HepG2 (cell line): ENCODE results near the gene ACTN4. TPM values are rescaled to one million over a fixed set of nuclear protein-coding genes. Genes with fewer than 3 reads are reported as not detected.

ENCODE experiments used
- CENPT ChIP-seq: sonication (generic); formaldehyde crosslinking; IDR thresholded peaks from 2 replicates; pipeline ENCODE4 v1.8.0; 2022; ENCODE audit warnings: low read depth, mild to moderate bottlenecking, moderate library complexity, missing genetic modification reagents
- EED ChIP-seq: sonication (generic); formaldehyde crosslinking; IDR thresholded peaks from 2 replicates; pipeline ENCODE4 v1.5.0; 2020; ENCODE audit warnings: mild to moderate bottlenecking, missing genetic modification reagents
- FOXA3 ChIP-seq: IDR thresholded peaks from 2 replicates; pipeline ENCODE4 v1.6.1; 2016; ENCODE audit warnings: missing genetic modification reagents, missing compliant biosample characterization
- FOXK1 ChIP-seq: sonication (generic); formaldehyde crosslinking; IDR thresholded peaks from 2 replicates; pipeline ENCODE4 v1.4.0; 2020; ENCODE audit warnings: low read depth, missing genetic modification reagents, borderline replicate concordance
- HNF4A ChIP-seq: sonication (generic); formaldehyde crosslinking; IDR thresholded peaks from 2 replicates; pipeline ENCODE4 v1.4.0; 2020; ENCODE audit warnings: missing genetic modification reagents
- KLF13 ChIP-seq: sonication (generic); formaldehyde crosslinking; IDR thresholded peaks from 2 replicates; pipeline ENCODE4 v1.4.0; 2020; ENCODE audit warnings: mild to moderate bottlenecking, missing genetic modification reagents
- MED8 ChIP-seq: sonication (generic); formaldehyde crosslinking; IDR thresholded peaks from 2 replicates; pipeline ENCODE4 v1.8.1; 2023; ENCODE audit warnings: mild to moderate bottlenecking, missing genetic modification reagents; ENCODE audit not compliant: insufficient replicate concordance
- MYC ChIP-seq: sonication (generic); formaldehyde crosslinking; IDR thresholded peaks from 2 replicates; pipeline ENCODE4 v1.9.0; 2021; ENCODE audit warnings: missing genetic modification reagents, borderline replicate concordance
- NFRKB ChIP-seq: fragments of 450-650 bp; IDR thresholded peaks from 2 replicates; pipeline ENCODE4 v1.6.1; 2017
- PAX8 ChIP-seq: sonication (generic); formaldehyde crosslinking; IDR thresholded peaks from 2 replicates; pipeline ENCODE4 v1.8.0; 2022; ENCODE audit warnings: mild to moderate bottlenecking, missing genetic modification reagents, borderline replicate concordance
- PCBP1 ChIP-seq: fragments of 200-400 bp; formaldehyde crosslinking; IDR thresholded peaks from 2 replicates; pipeline ENCODE4 v1.6.1; 2017; ENCODE audit warnings: mild to moderate bottlenecking, low read depth, low read length, borderline replicate concordance
- RBFOX2 ChIP-seq: fragments of 200-400 bp; formaldehyde crosslinking; IDR thresholded peaks from 2 replicates; pipeline ENCODE4 v1.6.1; 2017; ENCODE audit warnings: low read depth, mild to moderate bottlenecking, low read length
- SMYD3 ChIP-seq: sonication (generic); formaldehyde crosslinking; IDR thresholded peaks from 2 replicates; pipeline ENCODE4 v1.8.1; 2023; ENCODE audit warnings: mild to moderate bottlenecking, missing genetic modification reagents
- TSC22D2 ChIP-seq: sonication (generic); formaldehyde crosslinking; IDR thresholded peaks from 2 replicates; pipeline ENCODE4 v1.5.1; 2020; ENCODE audit warnings: missing genetic modification reagents, mild to moderate bottlenecking, borderline replicate concordance
- WIZ ChIP-seq: sonication (generic); formaldehyde crosslinking; IDR thresholded peaks from 2 replicates; pipeline ENCODE4 v1.5.1; 2020; ENCODE audit warnings: mild to moderate bottlenecking, missing genetic modification reagents
- ZNF224 ChIP-seq: sonication (generic); formaldehyde crosslinking; IDR thresholded peaks from 2 replicates; pipeline ENCODE4 v1.5.0; 2020; ENCODE audit warnings: mild to moderate bottlenecking, missing genetic modification reagents
- ZNF274 ChIP-seq: sonication (generic); formaldehyde crosslinking; IDR thresholded peaks from 2 replicates; pipeline ENCODE4 v1.5.1; 2020; ENCODE audit warnings: mild to moderate bottlenecking, missing genetic modification reagents
- ZNF292 ChIP-seq: sonication (generic); formaldehyde crosslinking; IDR thresholded peaks from 2 replicates; pipeline ENCODE4 v1.8.1; 2022; ENCODE audit warnings: mild to moderate bottlenecking, low read depth, missing genetic modification reagents, borderline replicate concordance
- ZNF564 ChIP-seq: sonication (generic); formaldehyde crosslinking; IDR thresholded peaks from 2 replicates; pipeline ENCODE4 v1.8.1; 2023; ENCODE audit warnings: mild to moderate bottlenecking, missing genetic modification reagents
- ZNF644 ChIP-seq: IDR thresholded peaks from 2 replicates; pipeline ENCODE4 v1.6.1; 2016; ENCODE audit warnings: low read depth
- ZNF768 ChIP-seq: sonication (generic); formaldehyde crosslinking; IDR thresholded peaks from 2 replicates; pipeline ENCODE4 v1.4.0; 2020; ENCODE audit warnings: missing genetic modification reagents
- ZNF776 ChIP-seq: sonication (generic); formaldehyde crosslinking; IDR thresholded peaks from 2 replicates; pipeline ENCODE4 v1.4.0; 2020; ENCODE audit warnings: mild to moderate bottlenecking, missing genetic modification reagents
- ZSCAN30 ChIP-seq: sonication (generic); formaldehyde crosslinking; IDR thresholded peaks from 2 replicates; pipeline ENCODE4 v1.5.0; 2020; ENCODE audit warnings: mild to moderate bottlenecking, missing genetic modification reagents
- polyA plus RNA-seq, 8 experiments: library from polyadenylated mRNA; depleted of rRNA in 3 of 8; stranded (reverse) in 7 of 8; unstranded in 1 of 8; fragments of >200 nt; fragmentation: Illumina TruSeq in 4 of 8; extraction: Trizol in 4 of 8; gene quantifications; 2 replicates each; pipeline versions ENCODE4 v1.2.1 to v1.2.3, GENCODE V29; 2011 to 2016; ENCODE audit warnings: low read depth in 4 of 8, missing spikeins in 1 of 8, mixed read lengths in 1 of 8; ENCODE audit not compliant: insufficient read depth in 1 of 8
- total RNA-seq, 5 experiments: library from RNA; depleted of rRNA; stranded (reverse); fragments of >200 nt; fragmentation: Illumina TruSeq; extraction: Trizol; gene quantifications; 2 replicates each; pipeline ENCODE4 v1.2.3, GENCODE V29; 2016; ENCODE audit warnings: low read depth in 1 of 5
- TF ChIP-seq, protein P1 (sequence below): sonication (generic); formaldehyde crosslinking; IDR thresholded peaks from 2 replicates; pipeline ENCODE4 v1.8.0; 2022; ENCODE audit warnings: missing genetic modification reagents, mild to moderate bottlenecking, inconsistent platforms, borderline replicate concordance
- TF ChIP-seq, protein P2 (sequence below): sonication (generic); formaldehyde crosslinking; IDR thresholded peaks from 2 replicates; pipeline ENCODE4 v1.5.0; 2020; ENCODE audit warnings: missing genetic modification reagents
- TF ChIP-seq, protein P3 (sequence below): sonication (generic); formaldehyde crosslinking; conservative IDR thresholded peaks from 2 replicates; pipeline ENCODE4 v1.8.0; 2022; ENCODE audit warnings: missing genetic modification reagents
- TF ChIP-seq, protein P4 (sequence below): sonication (generic); formaldehyde crosslinking; IDR thresholded peaks from 2 replicates; pipeline ENCODE4 v1.5.0; 2020; ENCODE audit warnings: mild to moderate bottlenecking, missing genetic modification reagents

Gene ACTN4
- total and polyA plus RNA-seq, 2 of the 13 experiments (the other 11 are each of a cell fraction or from before 2014, with no cell fraction given): 171 to 192 TPM

DNA sequence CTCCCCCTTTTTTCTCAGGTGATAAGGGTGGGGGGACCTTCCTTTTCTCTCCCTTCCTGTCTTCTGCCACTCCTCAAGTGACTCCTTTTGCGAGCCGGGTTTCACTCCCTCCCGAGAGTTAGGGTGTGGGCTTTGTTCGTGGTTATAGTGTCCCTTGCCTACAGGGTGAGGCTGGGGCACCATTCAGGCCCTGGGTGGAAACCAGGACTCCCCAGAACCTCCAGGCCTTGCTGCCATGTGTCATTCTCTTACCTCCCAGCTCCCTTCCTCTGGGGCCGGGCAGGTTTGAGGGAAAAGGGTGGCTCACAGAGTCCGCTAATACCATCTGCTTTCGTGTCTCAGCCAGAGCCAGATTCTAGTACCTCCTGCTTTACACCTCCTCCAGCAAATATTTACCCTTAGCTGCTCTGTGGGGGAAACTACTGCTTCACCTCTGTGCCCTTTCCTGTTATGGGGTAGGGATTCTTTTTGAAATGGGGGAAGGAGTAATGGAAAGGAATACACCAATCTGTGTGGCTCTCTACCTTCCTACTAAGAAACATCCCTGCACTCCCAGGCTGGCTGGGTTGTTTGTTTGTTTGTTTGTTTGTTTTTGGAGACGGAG, 2.8 kb downstream of the ACTN4 start (continued):
- TF ChIP-seq, protein P1, sequence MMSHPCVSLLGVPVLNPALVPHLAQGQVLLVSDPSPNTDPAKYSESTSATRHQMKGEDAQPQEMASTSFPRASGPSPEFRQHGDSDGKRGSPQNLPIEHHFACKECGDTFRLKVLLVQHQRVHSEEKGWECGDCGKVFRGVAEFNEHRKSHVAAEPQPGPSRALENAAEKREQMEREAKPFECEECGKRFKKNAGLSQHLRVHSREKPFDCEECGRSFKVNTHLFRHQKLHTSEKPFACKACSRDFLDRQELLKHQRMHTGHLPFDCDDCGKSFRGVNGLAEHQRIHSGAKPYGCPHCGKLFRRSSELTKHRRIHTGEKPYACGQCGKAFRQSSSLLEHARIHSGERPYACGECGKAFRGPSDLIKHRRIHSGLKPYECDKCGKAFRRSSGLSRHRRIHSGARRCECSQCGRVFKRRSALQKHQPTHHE: no peak
- TF ChIP-seq, protein P2, sequence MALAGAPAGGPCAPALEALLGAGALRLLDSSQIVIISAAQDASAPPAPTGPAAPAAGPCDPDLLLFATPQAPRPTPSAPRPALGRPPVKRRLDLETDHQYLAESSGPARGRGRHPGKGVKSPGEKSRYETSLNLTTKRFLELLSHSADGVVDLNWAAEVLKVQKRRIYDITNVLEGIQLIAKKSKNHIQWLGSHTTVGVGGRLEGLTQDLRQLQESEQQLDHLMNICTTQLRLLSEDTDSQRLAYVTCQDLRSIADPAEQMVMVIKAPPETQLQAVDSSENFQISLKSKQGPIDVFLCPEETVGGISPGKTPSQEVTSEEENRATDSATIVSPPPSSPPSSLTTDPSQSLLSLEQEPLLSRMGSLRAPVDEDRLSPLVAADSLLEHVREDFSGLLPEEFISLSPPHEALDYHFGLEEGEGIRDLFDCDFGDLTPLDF: no peak
- TF ChIP-seq ZNF768 (CRISPR knock-in tag) (no peak), ZNF564 (no peak), ZNF292 (CRISPR knock-in tag) (no peak), WIZ (no peak), KLF13 (CRISPR knock-in tag) (no peak), TSC22D2 (no peak), EED (no peak), PAX8 (CRISPR knock-in tag) (no peak), ZNF224 (CRISPR knock-in tag) (no peak), SMYD3 (CRISPR knock-in tag) (no peak), ZNF274 (CRISPR knock-in tag) (no peak), CENPT (no peak), ZNF776 (CRISPR knock-in tag) (no peak), PCBP1 (no peak), FOXK1 (no peak), HNF4A (CRISPR knock-in tag) (0 out of 2 replicates have a peak, but pooled peaks have one; percentile 10), ZNF644 (CRISPR knock-in tag) (no peak), NFRKB (no peak), MYC (CRISPR knock-in tag) (no peak), RBFOX2 (peak; percentile 64; the same call in 1 of the 2 replicates), MED8 (CRISPR knock-in tag) (no peak), ZSCAN30 (CRISPR knock-in tag) (no peak), FOXA3 (0 out of 2 replicates have a peak, but pooled peaks have one; percentile 14)
- TF ChIP-seq, protein P3, sequence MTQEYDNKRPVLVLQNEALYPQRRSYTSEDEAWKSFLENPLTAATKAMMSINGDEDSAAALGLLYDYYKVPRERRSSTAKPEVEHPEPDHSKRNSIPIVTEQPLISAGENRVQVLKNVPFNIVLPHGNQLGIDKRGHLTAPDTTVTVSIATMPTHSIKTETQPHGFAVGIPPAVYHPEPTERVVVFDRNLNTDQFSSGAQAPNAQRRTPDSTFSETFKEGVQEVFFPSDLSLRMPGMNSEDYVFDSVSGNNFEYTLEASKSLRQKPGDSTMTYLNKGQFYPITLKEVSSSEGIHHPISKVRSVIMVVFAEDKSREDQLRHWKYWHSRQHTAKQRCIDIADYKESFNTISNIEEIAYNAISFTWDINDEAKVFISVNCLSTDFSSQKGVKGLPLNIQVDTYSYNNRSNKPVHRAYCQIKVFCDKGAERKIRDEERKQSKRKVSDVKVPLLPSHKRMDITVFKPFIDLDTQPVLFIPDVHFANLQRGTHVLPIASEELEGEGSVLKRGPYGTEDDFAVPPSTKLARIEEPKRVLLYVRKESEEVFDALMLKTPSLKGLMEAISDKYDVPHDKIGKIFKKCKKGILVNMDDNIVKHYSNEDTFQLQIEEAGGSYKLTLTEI (CRISPR knock-in tag): no peak
- TF ChIP-seq, protein P4, sequence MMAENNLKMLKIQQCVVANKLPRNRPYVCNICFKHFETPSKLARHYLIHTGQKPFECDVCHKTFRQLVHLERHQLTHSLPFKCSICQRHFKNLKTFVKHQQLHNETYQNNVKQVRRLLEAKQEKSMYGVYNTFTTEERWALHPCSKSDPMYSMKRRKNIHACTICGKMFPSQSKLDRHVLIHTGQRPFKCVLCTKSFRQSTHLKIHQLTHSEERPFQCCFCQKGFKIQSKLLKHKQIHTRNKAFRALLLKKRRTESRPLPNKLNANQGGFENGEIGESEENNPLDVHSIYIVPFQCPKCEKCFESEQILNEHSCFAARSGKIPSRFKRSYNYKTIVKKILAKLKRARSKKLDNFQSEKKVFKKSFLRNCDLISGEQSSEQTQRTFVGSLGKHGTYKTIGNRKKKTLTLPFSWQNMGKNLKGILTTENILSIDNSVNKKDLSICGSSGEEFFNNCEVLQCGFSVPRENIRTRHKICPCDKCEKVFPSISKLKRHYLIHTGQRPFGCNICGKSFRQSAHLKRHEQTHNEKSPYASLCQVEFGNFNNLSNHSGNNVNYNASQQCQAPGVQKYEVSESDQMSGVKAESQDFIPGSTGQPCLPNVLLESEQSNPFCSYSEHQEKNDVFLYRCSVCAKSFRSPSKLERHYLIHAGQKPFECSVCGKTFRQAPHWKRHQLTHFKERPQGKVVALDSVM (CRISPR knock-in tag): no peak
